Endothelial cell (in vitro differentiated cells): ENCODE measurements around the gene C16orf87. TPM values are rescaled to one million over a fixed set of nuclear protein-coding genes. Genes with fewer than 3 reads are reported as not detected.

ENCODE experiments used
- DNase-seq: peaks from one replicate; pipeline ENCODE4 v3.0.0; 2021; ENCODE audit warnings: low spot score
- H3K27ac Mint-ChIP-seq: one replicate; pipeline ENCODE4 v1.8.0; 2021; ENCODE audit warnings: mixed read lengths, inconsistent platforms; ENCODE audit not compliant: unreplicated experiment
- H3K27me3 Mint-ChIP-seq: one replicate; pipeline ENCODE4 v1.8.0; 2021; ENCODE audit warnings: mild to moderate bottlenecking, moderate library complexity, mixed read lengths, inconsistent platforms; ENCODE audit not compliant: unreplicated experiment
- H3K36me3 Mint-ChIP-seq: one replicate; pipeline ENCODE4 v1.8.0; 2021; ENCODE audit warnings: mild to moderate bottlenecking, low read depth, mixed read lengths, inconsistent platforms; ENCODE audit not compliant: unreplicated experiment
- H3K4me1 Mint-ChIP-seq: one replicate; pipeline ENCODE4 v1.8.0; 2021; ENCODE audit warnings: mild to moderate bottlenecking, mixed read lengths, inconsistent platforms; ENCODE audit not compliant: unreplicated experiment
- H3K4me3 Mint-ChIP-seq: one replicate; pipeline ENCODE4 v1.8.0; 2021; ENCODE audit warnings: mild to moderate bottlenecking, mixed read lengths, inconsistent platforms; ENCODE audit not compliant: unreplicated experiment
- H3K9me3 Mint-ChIP-seq: one replicate; pipeline ENCODE4 v1.8.0; 2021; ENCODE audit warnings: mixed read lengths, inconsistent platforms; ENCODE audit not compliant: unreplicated experiment
- CTCF ChIP-seq: fragments of 200-600 bp; sonication (generic); IDR thresholded peaks from one replicate; pipeline ENCODE4 v1.5.0; 2021; ENCODE audit warnings: antibody characterized with exemption; ENCODE audit not compliant: unreplicated experiment
- total RNA-seq: library from RNA; stranded (reverse); fragmentation: NEBNext Ultra II Directional; extraction: Animal tissue kit (Norgen Biotek cat#: 25700); gene quantifications from one replicate; pipeline ENCODE4 v1.2.1, GENCODE V29; 2021; ENCODE audit not compliant: unreplicated experiment

The C16orf87 gene
- total RNA-seq, 1 donor from 2014 or later: 15.3 TPM

- no peak overlapping the region for H3K27ac Mint-ChIP-seq
- no peaks in the 10 kb centered on the region for H3K4me1 Mint-ChIP-seq
- TF ChIP-seq CTCF: no peak
- no peak overlapping the region for H3K4me3 Mint-ChIP-seq
- no peaks in the 10 kb centered on the region for H3K9me3 Mint-ChIP-seq
- peaks cover 1% of the 10 kb centered on the region for H3K27me3 Mint-ChIP-seq
- DNase-seq: no peak
- H3K36me3 Mint-ChIP-seq: no peaks in the 10 kb centered on the region
Measured at GRCh38 chr16:46850619-46851555, 19.9 kb upstream of the C16orf87 start.

- Mint-ChIP-seq H3K36me3 (no peaks in the 10 kb centered on the region), H3K27ac (no peak overlapping the region), H3K4me1 (no peaks in the 10 kb centered on the region), H3K4me3 (no peak overlapping the region), H3K9me3 (no peaks in the 10 kb centered on the region), H3K27me3 (no peaks in the 10 kb centered on the region)
- no peak for TF ChIP-seq CTCF
- no peak for DNase-seq
Measured at GRCh38 chr16:46848768-46849764, 18.1 kb upstream of the C16orf87 start.

- Mint-ChIP-seq H3K27ac (no peak overlapping the region), H3K36me3 (no peaks in the 10 kb centered on the region), H3K27me3 (no peaks in the 10 kb centered on the region), H3K9me3 (no peaks in the 10 kb centered on the region), H3K4me1 (no peaks in the 10 kb centered on the region), H3K4me3 (no peak overlapping the region)
- no peak for TF ChIP-seq CTCF
- no peak for DNase-seq
Measured at GRCh38 chr16:46845952-46846351, 15.0 kb upstream of the C16orf87 start.

GRCh38 chr16:46844771-46845170, 13.8 kb upstream of the C16orf87 start:
- no peak for TF ChIP-seq CTCF
- Mint-ChIP-seq H3K36me3 (no peaks in the 10 kb centered on the region), H3K27me3 (no peaks in the 10 kb centered on the region), H3K27ac (no peak overlapping the region), H3K4me3 (no peak overlapping the region), H3K4me1 (no peaks in the 10 kb centered on the region), H3K9me3 (no peaks in the 10 kb centered on the region)
- no peak for DNase-seq
